Effector memory CD4-positive, alpha-beta T cell (primary cell): ENCODE measurements around the gene CD82.

ENCODE experiments used
- DNase-seq, 3 donors: peaks; one replicate each; pipeline ENCODE4 v3.0.0-alpha.2; 2020
- H3K27ac ChIP-seq: 2 replicates; pipeline ENCODE4 v1.7.0; 2013; ENCODE audit warnings: mild to moderate bottlenecking, low read length, moderate library complexity; ENCODE audit not compliant: insufficient read depth, poor library complexity, severe bottlenecking
- H3K27me3 ChIP-seq: replicated peaks from 2 replicates; pipeline ENCODE4 v1.7.0; 2013; ENCODE audit warnings: mild to moderate bottlenecking, low read length; ENCODE audit not compliant: insufficient read depth, control insufficient read depth, poor library complexity, severe bottlenecking
- H3K36me3 ChIP-seq: 2 replicates; pipeline ENCODE4 v1.7.0; 2013; ENCODE audit warnings: mild to moderate bottlenecking, low read length, moderate library complexity; ENCODE audit not compliant: control insufficient read depth, insufficient read depth
- H3K4me1 ChIP-seq: 2 replicates; pipeline ENCODE4 v1.7.0; 2013; ENCODE audit warnings: low read length, mild to moderate bottlenecking; ENCODE audit not compliant: control insufficient read depth, insufficient read depth, poor library complexity, severe bottlenecking
- H3K4me3 ChIP-seq: 2 replicates; pipeline ENCODE4 v1.7.0; 2013; ENCODE audit warnings: low read length, low read depth, mild to moderate bottlenecking; ENCODE audit not compliant: insufficient read depth, poor library complexity, severe bottlenecking
- H3K9me3 ChIP-seq: 2 replicates; pipeline ENCODE4 v1.7.0; 2013; ENCODE audit warnings: mild to moderate bottlenecking, low read length, moderate library complexity; ENCODE audit not compliant: control insufficient read depth

CD82 gene

DNA sequence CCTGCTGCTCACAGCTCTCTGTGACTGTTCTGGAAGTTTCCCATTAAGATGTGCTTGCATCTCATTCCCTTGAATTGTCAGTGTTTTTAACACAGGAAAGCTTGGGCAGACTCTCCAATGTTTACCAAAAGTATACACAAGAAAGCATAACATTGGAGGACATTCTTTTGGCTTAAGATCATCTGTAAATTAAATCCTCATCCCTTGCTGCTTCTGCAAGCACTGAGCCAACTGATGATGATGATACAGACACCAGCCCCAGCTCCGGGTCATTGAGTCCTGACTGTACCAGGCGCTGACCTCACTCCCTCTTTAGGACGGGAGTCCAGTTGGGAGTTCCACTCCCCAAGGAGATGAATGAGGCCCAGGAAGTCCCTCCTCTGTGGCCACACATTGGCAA lies 23.8 kb downstream of the CD82 start:
- H3K36me3 ChIP-seq: peaks cover 31% of the 10 kb centered on the region
- peak overlapping the region; percentile 13 for H3K27ac ChIP-seq
- peaks cover 29% of the 10 kb centered on the region for H3K4me1 ChIP-seq
- no peak for DNase-seq
- H3K9me3 ChIP-seq: no peaks in the 10 kb centered on the region
- no peaks in the 10 kb centered on the region for H3K27me3 ChIP-seq
- no peak overlapping the region for H3K4me3 ChIP-seq

DNA sequence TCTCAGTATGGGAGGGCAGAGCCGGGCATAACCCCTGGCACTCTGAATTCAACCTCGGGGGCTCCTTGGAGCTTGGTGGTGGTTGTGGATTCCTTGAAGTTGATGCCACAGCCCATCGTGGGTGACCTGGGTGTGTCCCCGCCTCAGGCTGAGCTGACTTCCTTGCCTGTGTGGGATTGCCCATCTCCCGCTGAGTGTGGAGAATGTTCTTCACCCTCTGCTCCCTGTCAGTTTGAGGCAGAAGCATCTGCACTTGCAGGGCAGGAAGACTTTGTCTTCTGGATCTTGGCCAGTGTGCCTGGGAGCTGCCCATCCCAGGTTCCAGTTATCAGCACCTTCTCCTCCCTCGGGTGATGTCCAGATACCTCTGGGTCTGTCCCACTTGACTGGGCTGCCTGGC lies 25.3 kb downstream of the CD82 start:
- Histone ChIP-seq H3K36me3 (peaks cover 25% of the 10 kb centered on the region), H3K4me1 (peaks cover 43% of the 10 kb centered on the region), H3K9me3 (no peaks in the 10 kb centered on the region), H3K27ac (no peak overlapping the region), H3K27me3 (no peaks in the 10 kb centered on the region), H3K4me3 (no peak overlapping the region)
- DNase-seq: no peak

DNA sequence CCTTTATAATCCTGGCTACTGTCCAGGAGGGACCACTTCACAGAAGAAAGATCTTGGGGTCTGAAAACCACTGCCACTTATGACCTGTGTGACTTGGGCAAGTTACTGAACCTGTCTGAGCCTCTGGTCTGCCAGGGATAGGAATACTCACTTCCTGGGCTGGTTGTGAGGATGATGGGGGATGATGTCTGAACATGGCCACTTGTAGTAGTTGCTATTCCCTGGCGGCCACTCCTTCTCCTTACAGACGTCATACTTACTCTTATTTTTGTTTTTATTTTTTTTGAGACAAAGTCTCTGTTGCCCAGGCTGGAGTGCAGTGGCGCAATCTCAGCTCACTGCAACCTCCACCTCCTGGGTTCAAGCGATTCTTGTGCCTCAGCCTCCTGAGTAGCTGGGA lies 26.1 kb downstream of the CD82 start:
- no peaks in the 10 kb centered on the region for H3K9me3 ChIP-seq
- H3K36me3 ChIP-seq: peaks cover 21% of the 10 kb centered on the region
- H3K4me1 ChIP-seq: peaks cover 51% of the 10 kb centered on the region
- H3K27ac ChIP-seq: peak overlapping the region; percentile 0
- H3K27me3 ChIP-seq: no peaks in the 10 kb centered on the region
- DNase-seq: no peak
- H3K4me3 ChIP-seq: no peak overlapping the region

DNA sequence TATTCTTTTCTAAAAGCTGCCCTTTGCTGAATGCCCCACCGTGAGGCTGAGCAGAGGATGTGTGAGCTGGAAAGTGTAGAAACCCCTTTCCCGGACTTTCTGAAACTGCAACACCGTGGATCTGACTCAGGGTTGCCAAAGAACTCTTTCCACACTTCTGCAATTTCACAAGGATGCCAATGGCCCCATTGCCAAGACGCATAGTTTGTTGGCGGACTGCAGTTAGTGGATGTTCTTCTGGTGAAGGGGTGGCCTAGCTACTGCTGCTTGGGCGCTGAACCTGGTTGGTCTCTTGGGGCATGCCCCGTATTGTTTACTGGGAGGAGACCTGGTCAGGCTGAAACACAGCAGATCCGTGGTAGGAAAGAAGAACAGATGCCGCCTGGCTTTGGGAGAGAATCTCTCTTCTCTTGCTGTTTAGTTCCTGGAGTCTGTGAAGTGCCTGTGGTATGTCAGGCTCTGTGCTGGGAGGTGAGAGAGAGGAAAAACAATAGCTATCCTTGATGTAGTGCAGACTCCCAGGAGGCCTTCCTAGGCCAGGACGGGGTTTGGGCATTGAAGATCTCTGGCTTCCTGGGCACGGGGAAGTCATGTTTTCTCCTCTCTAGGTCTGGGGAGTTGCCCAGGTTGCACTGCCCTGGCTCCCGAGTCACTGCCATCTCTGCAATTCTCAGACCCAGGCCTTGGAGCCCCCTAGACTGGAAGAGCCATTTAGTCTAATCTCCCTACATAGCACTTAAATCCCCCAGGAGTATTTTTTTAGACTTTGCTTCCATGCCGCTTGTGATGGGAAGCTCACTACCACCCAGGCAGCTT lies 26.9 kb downstream of the CD82 start:
- no peak overlapping the region for H3K4me3 ChIP-seq
- peaks cover 14% of the 10 kb centered on the region for H3K36me3 ChIP-seq
- H3K4me1 ChIP-seq: peaks cover 58% of the 10 kb centered on the region
- H3K9me3 ChIP-seq: no peaks in the 10 kb centered on the region
- peak overlapping the region; percentile 29 for H3K27ac ChIP-seq
- H3K27me3 ChIP-seq: no peaks in the 10 kb centered on the region
- no peak for DNase-seq

DNA sequence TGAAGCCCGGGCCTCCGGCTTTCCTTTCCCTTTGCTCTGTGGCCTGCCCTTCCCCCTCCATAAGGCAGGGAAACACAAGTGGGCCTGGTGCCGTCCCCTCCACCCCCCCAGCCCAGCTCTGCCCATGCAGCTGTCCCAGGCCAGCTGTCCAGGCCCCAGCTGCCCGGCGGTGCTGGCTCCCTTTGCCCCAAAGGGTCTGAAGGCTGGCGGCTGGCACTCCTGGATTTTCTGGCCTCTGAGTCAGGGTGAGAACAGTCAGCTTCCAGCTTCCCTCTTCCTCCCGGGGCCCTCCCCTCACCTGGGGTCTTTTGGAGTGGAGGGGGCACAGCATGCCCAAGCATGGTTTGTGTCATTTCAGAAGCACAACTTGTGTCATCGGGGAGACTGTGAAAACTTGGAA lies 27.8 kb downstream of the CD82 start:
- no peak for DNase-seq
- no peak overlapping the region for H3K4me3 ChIP-seq
- peaks cover 6% of the 10 kb centered on the region for H3K36me3 ChIP-seq
- no peaks in the 10 kb centered on the region for H3K9me3 ChIP-seq
- peak overlapping the region; percentile 29 for H3K27ac ChIP-seq
- peaks cover 66% of the 10 kb centered on the region for H3K4me1 ChIP-seq
- H3K27me3 ChIP-seq: no peaks in the 10 kb centered on the region

DNA sequence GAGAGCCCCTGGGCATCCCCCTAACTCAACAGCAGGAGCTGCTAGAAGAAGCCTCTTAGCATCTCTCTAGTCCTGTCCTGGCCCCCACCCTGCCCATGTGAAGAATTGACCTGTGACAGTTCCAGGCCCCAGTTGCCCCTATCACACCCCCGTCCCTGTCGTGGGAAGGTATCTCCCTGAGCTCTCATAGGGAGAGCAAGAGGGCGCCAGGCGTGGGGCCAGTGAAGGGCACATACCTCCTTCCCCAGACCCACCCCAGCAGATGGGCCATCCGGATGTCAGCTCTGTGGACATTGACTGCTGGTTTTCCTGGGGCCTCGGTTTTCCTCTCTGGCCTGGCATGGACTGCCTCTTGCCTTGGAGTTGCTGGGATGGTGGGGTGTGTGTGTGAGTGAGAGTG lies 29.5 kb downstream of the CD82 start:
- DNase-seq: no peak
- H3K9me3 ChIP-seq: no peaks in the 10 kb centered on the region
- no peak overlapping the region for H3K4me3 ChIP-seq
- H3K27ac ChIP-seq: peak overlapping the region; percentile 45
- H3K27me3 ChIP-seq: no peaks in the 10 kb centered on the region
- H3K4me1 ChIP-seq: peaks cover 75% of the 10 kb centered on the region
- H3K36me3 ChIP-seq: peaks cover under 1% of the 10 kb centered on the region

DNA sequence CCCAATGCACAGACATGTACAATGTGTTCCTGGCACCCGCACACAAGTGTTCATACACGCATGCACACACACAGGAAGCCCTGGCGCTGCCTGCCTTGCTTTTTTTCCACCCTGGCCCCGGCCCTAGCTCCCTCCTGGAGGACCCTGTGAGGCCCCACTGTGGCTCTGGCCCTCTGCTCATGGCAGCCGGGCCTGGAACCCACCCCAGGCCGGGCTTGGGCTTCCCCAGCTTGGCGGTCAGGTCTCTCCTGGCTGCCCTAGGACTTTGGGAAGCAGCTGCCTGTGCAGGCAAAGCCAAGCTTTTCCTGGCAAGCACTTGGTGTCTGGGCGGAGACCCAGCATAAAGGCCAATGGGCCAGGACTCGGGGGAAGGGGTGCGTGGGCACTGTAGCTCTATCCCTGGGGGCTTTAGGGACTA lies 30.5 kb downstream of the CD82 start:
- Histone ChIP-seq H3K9me3 (no peaks in the 10 kb centered on the region), H3K27ac (peak overlapping the region; percentile 83), H3K36me3 (peaks cover 7% of the 10 kb centered on the region), H3K27me3 (no peaks in the 10 kb centered on the region), H3K4me3 (no peak overlapping the region), H3K4me1 (peaks cover 76% of the 10 kb centered on the region)
- DNase-seq: no peak

DNA sequence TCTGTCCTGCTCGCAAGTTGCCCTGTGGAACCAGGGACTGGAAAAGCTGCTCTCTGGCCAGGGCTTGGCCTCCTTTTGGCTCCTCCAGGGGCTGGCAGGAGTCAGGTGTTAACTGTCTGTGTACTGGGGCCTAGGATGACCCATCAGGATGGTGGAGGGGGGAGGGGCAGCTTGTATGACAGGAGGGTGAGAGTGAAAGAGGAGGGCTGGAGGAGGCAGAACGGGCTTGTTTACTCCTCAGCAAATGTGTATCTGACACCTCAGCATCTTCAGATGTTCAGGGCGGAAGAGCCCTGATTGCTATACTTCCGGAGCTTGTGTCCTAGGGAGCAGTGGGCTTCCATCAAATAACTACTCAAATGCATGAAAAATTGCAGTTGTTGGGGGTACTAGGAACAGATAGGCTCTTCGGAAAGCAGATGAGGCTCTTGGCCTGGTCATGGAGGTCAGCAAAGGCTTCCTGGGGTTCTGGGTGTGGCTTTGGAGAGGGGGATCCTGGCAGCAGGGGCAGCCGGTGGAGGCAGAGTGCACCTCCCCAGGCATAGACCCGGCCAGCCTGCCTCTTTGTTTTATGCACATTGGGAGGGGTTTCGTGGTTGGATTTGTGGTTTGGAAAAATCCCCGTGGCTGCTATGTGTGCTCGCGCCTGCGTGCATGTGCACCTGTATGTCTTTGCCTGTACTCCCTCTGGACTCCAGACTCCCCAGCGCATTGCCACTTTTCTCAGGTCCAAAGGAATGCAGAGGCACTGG lies 31.2 kb downstream of the CD82 start:
- H3K27me3 ChIP-seq: no peaks in the 10 kb centered on the region
- H3K4me3 ChIP-seq: peak overlapping the region; percentile 13
- peaks cover 7% of the 10 kb centered on the region for H3K36me3 ChIP-seq
- peaks cover 72% of the 10 kb centered on the region for H3K4me1 ChIP-seq
- H3K9me3 ChIP-seq: no peaks in the 10 kb centered on the region
- DNase-seq: peak; percentile 69 to 76 (median 72)
- H3K27ac ChIP-seq: peak overlapping the region; percentile 83

DNA sequence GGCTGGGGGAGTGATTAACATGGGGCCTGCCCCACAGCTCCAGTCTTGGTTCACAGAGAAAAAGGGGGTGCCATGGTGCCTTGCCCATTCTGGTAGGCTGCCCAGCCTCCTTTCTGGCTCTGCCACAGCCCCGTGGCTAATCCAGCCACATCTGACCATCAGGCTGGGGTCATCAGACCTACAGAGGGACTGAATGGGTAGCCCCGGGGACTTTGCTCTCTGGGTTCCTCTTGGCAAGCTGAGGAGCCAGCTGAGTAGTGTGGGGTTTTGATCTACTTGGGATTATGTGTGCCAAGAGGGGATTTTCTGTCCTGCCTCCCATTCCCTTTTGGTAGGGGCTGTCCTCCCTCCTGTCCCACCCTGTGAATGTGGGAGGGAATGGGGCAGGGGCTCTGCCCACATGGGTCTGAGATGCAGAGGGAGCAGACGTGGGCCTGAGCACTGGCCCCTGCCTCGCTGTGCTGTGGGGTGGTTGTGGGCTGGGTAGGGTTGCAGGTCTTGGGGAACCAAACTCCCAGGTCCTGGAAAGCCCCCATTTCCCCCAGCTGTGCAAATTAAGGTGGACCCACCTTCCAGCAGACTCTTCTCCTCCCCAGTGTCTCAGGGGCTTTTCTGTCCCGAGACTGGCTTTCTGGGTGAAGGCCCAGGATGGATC lies 32.0 kb downstream of the CD82 start:
- Histone ChIP-seq H3K27ac (peak overlapping the region; percentile 83), H3K9me3 (no peaks in the 10 kb centered on the region), H3K36me3 (peaks cover 8% of the 10 kb centered on the region), H3K4me3 (peak overlapping the region; percentile 13), H3K4me1 (peaks cover 67% of the 10 kb centered on the region), H3K27me3 (no peaks in the 10 kb centered on the region)
- DNase-seq: no peak

DNA sequence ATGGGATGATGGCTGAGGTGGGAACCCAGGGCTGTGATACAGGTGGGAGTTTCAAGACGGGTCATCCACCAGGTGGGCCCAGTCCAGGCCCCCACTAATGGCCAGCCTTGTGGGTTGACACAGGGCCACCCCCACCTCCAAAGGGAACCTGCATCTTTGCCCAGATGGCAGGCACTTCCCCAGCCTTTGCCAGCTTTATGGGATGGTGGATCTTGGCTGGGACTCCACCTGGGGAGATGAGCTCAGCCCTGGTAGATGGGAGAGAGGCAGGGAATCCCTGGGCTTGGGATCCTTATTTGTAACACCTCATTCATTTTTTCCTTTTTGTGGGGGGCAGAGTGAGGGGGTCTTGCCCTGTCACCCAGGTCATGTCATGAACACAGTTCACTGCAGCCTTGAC lies 33.4 kb downstream of the CD82 start:
- Histone ChIP-seq H3K27ac (no peak overlapping the region), H3K36me3 (peaks cover 20% of the 10 kb centered on the region), H3K4me3 (no peak overlapping the region), H3K27me3 (no peaks in the 10 kb centered on the region), H3K9me3 (no peaks in the 10 kb centered on the region), H3K4me1 (peaks cover 58% of the 10 kb centered on the region)
- no peak for DNase-seq
